Psoas muscle (tissue), 8 donors: ENCODE results near the gene IGFL2. TPM values are rescaled to one million over a fixed set of nuclear protein-coding genes. Genes with fewer than 3 reads are reported as not detected.

Source experiments
- ATAC-seq, 4 donors: fragments of 200-7000 bp; cut with Tn5 transposase; one replicate each; pipeline ENCODE4 v1.9.1; 2020; ENCODE audit warnings: moderate library complexity in 3 of 4, mild to moderate bottlenecking in 2 of 4
- DNase-seq, 2 donors: peaks; one replicate each; pipeline ENCODE4 v3.0.0-alpha.2; 2020
- H3K27ac ChIP-seq: fragments of 200-600 bp; one replicate; pipeline ENCODE4 v1.8.0; 2022
- H3K27me3 ChIP-seq, 3 donors: fragments of 200-600 bp in 1 of 3; one replicate each; pipeline versions ENCODE4 v1.6.1 to v1.8.0; 2013 to 2022; ENCODE audit warnings: low read length in 2 of 3, mild to moderate bottlenecking in 2 of 3, moderate library complexity in 1 of 3; ENCODE audit not compliant: insufficient read depth in 3 of 3
- H3K36me3 ChIP-seq, 2 donors: fragments of 200-600 bp in 1 of 2; one replicate each; pipeline versions ENCODE4 v1.6.1 to v1.8.0; 2013 to 2022; ENCODE audit warnings: low read depth in 1 of 2, mild to moderate bottlenecking in 1 of 2, moderate library complexity in 1 of 2; ENCODE audit not compliant: insufficient read depth in 1 of 2
- H3K4me1 ChIP-seq: fragments of 200-600 bp; one replicate; pipeline ENCODE4 v1.8.0; 2022
- H3K4me3 ChIP-seq: fragments of 200-600 bp; one replicate; pipeline ENCODE4 v1.8.0; 2022; ENCODE audit warnings: mild to moderate bottlenecking
- H3K9me3 ChIP-seq: fragments of 200-600 bp; one replicate; pipeline ENCODE4 v1.8.0; 2022
- CTCF ChIP-seq: fragments of 200-600 bp; IDR thresholded peaks from one replicate; pipeline ENCODE4 v1.8.0; 2022; ENCODE audit warnings: antibody characterized with exemption
- WGBS, 3 donors: extraction: QIAGEN DNeasy Blood & Tissue Kit; methylation state at CpG; one replicate each; pipeline versions ENCODE4 v1.1.6 to v1.1.7; 2013; 5-methylcytosine and 5-hydroxymethylcytosine counted together
- intact Hi-C, 2 donors: fragments of 100-400 bp; cut with DNase I; formaldehyde crosslinking; loops; one replicate each; pipeline versions ENCODE4 v1.11.0 to v1.14.2; 2022
- polyA plus RNA-seq, 3 donors: library from polyadenylated mRNA; stranded (reverse); fragments of 200-250 nt; gene quantifications; one replicate each; pipeline ENCODE4 v1.2.3, GENCODE V29; 2013
- total RNA-seq, 4 donors: library from RNA; stranded (reverse); fragmentation: NEBNext Ultra II Directional in 2 of 4; extraction: Animal tissue kit (Norgen Biotek cat#: 25700) in 2 of 4; gene quantifications; one replicate each; pipeline versions ENCODE4 v1.2.1 to v1.2.4, GENCODE V29; 2021 to 2023
- donor health status: healthy with polysubstance abuse.
- donor health status: DM: no; HTN: no; CAD: no; lungs with moderate emphysema.
- donor health status: Bipolar disorder and iron deficiency.
- donor health status: healthy.
- donor health status: DM: yes; HTN: yes; CAD: no.
- donor health status: DM: no; HTN: no; CAD: no.
- donor health status: DM: no; HTN: no; CAD: no.
- donor health status: DM: yes; HTN: yes; CAD: no.

The IGFL2 gene
- total and polyA plus RNA-seq, 7 donors, result not detected

DNA sequence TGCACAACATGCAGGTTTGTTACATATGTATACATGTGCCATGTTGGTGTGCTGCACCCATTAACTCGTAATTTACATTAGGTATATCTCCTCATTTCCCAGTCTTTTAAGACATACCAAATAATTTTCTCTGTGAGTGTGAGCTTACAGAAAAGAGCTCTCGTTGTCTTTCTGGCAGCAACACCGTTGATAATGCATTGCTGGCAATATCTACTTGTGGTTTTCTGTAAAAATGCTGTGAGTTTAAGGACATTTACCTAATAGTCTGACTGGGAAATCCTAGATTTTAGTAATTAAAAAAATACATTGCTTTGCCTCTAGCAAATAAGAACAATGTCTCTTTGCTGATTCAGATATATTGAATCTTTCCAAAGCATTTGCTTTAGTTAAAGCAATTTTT lies 31.9 kb upstream of the IGFL2 start:
- ATAC-seq, result no peak
- H3K27me3 ChIP-seq, result peaks cover 2 to 35% (median 12%) of the 10 kb centered on the region in 3 donors
- no peaks in the 10 kb centered on the region for H3K4me1 ChIP-seq

GRCh38 chr19:46118136-46118535 lies 29.9 kb upstream of the IGFL2 start:
- intact Hi-C loops, result no loop called here
- DNase-seq (no peak), ATAC-seq (no peak)
- peaks cover 2 to 26% (median 3%) of the 10 kb centered on the region in 3 donors for H3K27me3 ChIP-seq
- H3K27ac ChIP-seq, result no peak overlapping the region
- WGBS, 3 donors, result 77 to 83% (median 77%) methylated on average over 3 of the region's 3 CpGs
- H3K9me3 ChIP-seq, result no peaks in the 10 kb centered on the region
- H3K36me3 ChIP-seq, result no peaks in the 10 kb centered on the region
- H3K4me1 ChIP-seq, result no peaks in the 10 kb centered on the region
- no peak overlapping the region for H3K4me3 ChIP-seq
- TF ChIP-seq CTCF, result no peak

More for the DNA sequence above, 31.9 kb upstream of the IGFL2 start:
- no peak for DNase-seq
- intact Hi-C loops, result no loop called here
- H3K9me3 ChIP-seq, result no peaks in the 10 kb centered on the region
- no peak overlapping the region for H3K27ac ChIP-seq
- 44 to 50% (median 45%) methylated on average over 3 of the region's 3 CpGs for WGBS, 3 donors
- H3K36me3 ChIP-seq, result no peaks in the 10 kb centered on the region
- no peak for TF ChIP-seq CTCF
- H3K4me3 ChIP-seq, result no peak overlapping the region

DNA sequence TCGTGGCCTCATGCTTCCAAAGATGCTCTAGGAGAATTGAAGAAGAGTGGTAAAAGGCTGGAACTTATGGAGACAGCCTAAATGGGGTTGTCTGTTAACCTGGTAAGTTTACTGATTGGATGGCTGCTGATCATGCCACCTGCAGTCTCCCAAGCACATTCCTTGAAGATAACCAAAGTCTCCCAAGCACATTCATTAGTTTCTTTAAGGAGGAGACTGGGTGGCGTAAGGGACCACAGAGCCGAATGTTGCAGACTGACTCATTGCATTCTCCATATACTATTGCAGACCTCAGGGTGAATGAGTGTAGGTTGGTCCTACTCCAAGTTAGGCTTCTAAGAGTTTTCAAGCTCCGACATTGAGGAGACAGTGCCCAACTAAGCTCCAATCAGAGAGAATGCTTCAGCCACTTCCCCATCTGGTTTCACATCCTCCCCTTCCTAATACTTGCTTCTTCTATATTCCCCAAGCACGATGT lies 23.4 kb upstream of the IGFL2 start, which contains the start of gene IGFL3:
IGFL3 (minus strand) TSS at position 51 of the 478 bp plus-strand sequence; CDS start at position 12, 39 bp downstream.
- 81 to 84% (median 82%) methylated on average over 5 of the region's 5 CpGs for WGBS, 3 donors
- no peak for TF ChIP-seq CTCF
- Histone ChIP-seq H3K4me3 (no peak within 1 kb of the TSS), H3K36me3 (no peaks in the 10 kb centered on the region), H3K27ac (no peak within 1 kb of the TSS), H3K4me1 (no peaks in the 10 kb centered on the region), H3K9me3 (no peaks in the 10 kb centered on the region), H3K27me3 (peaks cover 0 to 13% (median 2%) of the 10 kb centered on the region in 3 donors)
- no peak for DNase-seq
- ATAC-seq, result no peak
- intact Hi-C loops, result no loop called here

DNA sequence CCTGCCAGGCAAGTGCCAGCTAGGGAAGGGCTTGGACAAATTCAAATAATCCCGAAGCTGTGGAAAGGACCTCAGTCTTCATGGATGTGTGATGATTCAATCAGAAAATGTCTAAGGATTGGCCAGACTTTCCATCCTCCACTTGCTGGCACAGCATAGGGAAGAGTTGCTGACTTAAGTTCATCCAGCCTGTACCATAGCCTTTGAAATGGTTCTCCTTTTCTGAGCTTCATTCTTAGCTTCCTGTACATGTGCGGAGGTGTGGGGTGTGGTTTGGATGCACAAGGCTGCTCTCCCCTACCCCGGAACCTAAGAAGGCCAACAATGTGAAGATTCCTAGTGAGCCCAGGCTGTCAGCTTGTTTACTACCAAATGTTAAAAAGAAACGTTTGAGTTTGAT lies 22.6 kb upstream of the IGFL2 start:
- no peak for ATAC-seq
- H3K27ac ChIP-seq, result no peak overlapping the region

More for the DNA sequence above, 22.6 kb upstream of the IGFL2 start:
- Histone ChIP-seq H3K4me1 (no peaks in the 10 kb centered on the region), H3K4me3 (no peak overlapping the region), H3K9me3 (no peaks in the 10 kb centered on the region), H3K27me3 (peaks cover 0 to 13% (median 0%) of the 10 kb centered on the region in 3 donors), H3K36me3 (no peaks in the 10 kb centered on the region)
- intact Hi-C loops, result no loop called here
- no peak for DNase-seq
- TF ChIP-seq CTCF, result no peak
- 70 to 79% (median 74%) methylated on average over 4 of the region's 4 CpGs for WGBS, 3 donors
